ENCODE data around the gene IPO13. TPM values are rescaled to one million over a fixed set of nuclear protein-coding genes. Genes with fewer than 3 reads are reported as not detected.

Gene IPO13
- total RNA-seq, 2 experiments from 2014 or later, result 24.1 to 24.4 TPM

- DNase-seq (peak; percentile 77), ATAC-seq (ENCODE audit: low read depth) (peak; percentile 48)
- Mint-ChIP-seq H3K27me3 (peaks cover 20% of the 10 kb centered on the region), H3K4me1 (peaks cover 10% of the 10 kb centered on the region), H3K9me3 (no peaks in the 10 kb centered on the region), H3K36me3 (no peaks in the 10 kb centered on the region), H3K27ac (no peak overlapping the region), H3K4me3 (peak overlapping the region; percentile 42)
- POLR2A ChIA-PET, result interaction anchor here (1.2 to 1.8 kb wide), 4 partner anchors 12 to 171 kb away, joined by 5 to 10 read pairs (median 8); partner anchors contain the start of gene IPO13
Measured at GRCh38 chr1:43934101-43934985, 12.4 kb upstream of the IPO13 start.

GRCh38 chr1:43934986-43935324 is 11.8 kb upstream of the IPO13 start:
- peaks cover 10% of the 10 kb centered on the region for H3K4me1 Mint-ChIP-seq
- no peak for DNase-seq
- H3K27me3 Mint-ChIP-seq, result peaks cover 20% of the 10 kb centered on the region
- POLR2A ChIA-PET, result interaction anchor here (1.2 to 1.8 kb wide), 4 partner anchors 12 to 171 kb away, joined by 5 to 10 read pairs (median 8); partner anchors contain the start of gene IPO13
- peaks cover 2% of the 10 kb centered on the region for H3K36me3 Mint-ChIP-seq
- no peak for ATAC-seq (ENCODE audit: low read depth)
- no peak overlapping the region for H3K27ac Mint-ChIP-seq
- H3K9me3 Mint-ChIP-seq, result no peaks in the 10 kb centered on the region
- no peak overlapping the region for H3K4me3 Mint-ChIP-seq

GRCh38 chr1:43935711-43936427 is 10.9 kb upstream of the IPO13 start:
- peak overlapping the region; percentile 28 for H3K4me3 Mint-ChIP-seq
- H3K9me3 Mint-ChIP-seq, result no peaks in the 10 kb centered on the region
- DNase-seq (no peak), ATAC-seq (ENCODE audit: low read depth) (no peak)
- peaks cover 20% of the 10 kb centered on the region for H3K27me3 Mint-ChIP-seq
- POLR2A ChIA-PET, result interaction anchor here (1.4 to 1.5 kb wide), 2 partner anchors 10 to 11 kb away, joined by 8 to 10 read pairs; partner anchors contain the start of gene IPO13
- peaks cover 10% of the 10 kb centered on the region for H3K4me1 Mint-ChIP-seq
- no peak overlapping the region for H3K27ac Mint-ChIP-seq
- H3K36me3 Mint-ChIP-seq, result peaks cover 2% of the 10 kb centered on the region

- peaks cover 2% of the 10 kb centered on the region for H3K36me3 Mint-ChIP-seq
- H3K27me3 Mint-ChIP-seq, result peaks cover 20% of the 10 kb centered on the region
- no peaks in the 10 kb centered on the region for H3K9me3 Mint-ChIP-seq
- H3K27ac Mint-ChIP-seq, result no peak overlapping the region
- ATAC-seq (ENCODE audit: low read depth) (peak; percentile 61), DNase-seq (peak; percentile 67)
- peaks cover 10% of the 10 kb centered on the region for H3K4me1 Mint-ChIP-seq
- POLR2A ChIA-PET, result interaction anchor here (1.4 kb wide), 1 partner anchor 9 kb away, joined by 8 read pairs; the partner anchor contains the start of gene IPO13
- peak overlapping the region; percentile 70 for H3K4me3 Mint-ChIP-seq
Measured at GRCh38 chr1:43936431-43937151, 10.2 kb upstream of the IPO13 start.

- POLR2A ChIA-PET, result interaction anchor here (1.4 kb wide), 1 partner anchor 8 kb away, joined by 8 read pairs; the partner anchor contains the start of gene IPO13
- H3K4me1 Mint-ChIP-seq, result peaks cover 10% of the 10 kb centered on the region
- no peak overlapping the region for H3K4me3 Mint-ChIP-seq
- H3K27ac Mint-ChIP-seq, result no peak overlapping the region
- DNase-seq (no peak), ATAC-seq (ENCODE audit: low read depth) (no peak)
- H3K9me3 Mint-ChIP-seq, result no peaks in the 10 kb centered on the region
- peaks cover 2% of the 10 kb centered on the region for H3K36me3 Mint-ChIP-seq
- H3K27me3 Mint-ChIP-seq, result peaks cover 20% of the 10 kb centered on the region
Measured at GRCh38 chr1:43937179-43937865, 9.4 kb upstream of the IPO13 start.

- POLR2A ChIA-PET, result no interaction called here
- Mint-ChIP-seq H3K36me3 (peaks cover 2% of the 10 kb centered on the region), H3K27ac (no peak overlapping the region), H3K27me3 (peaks cover 10% of the 10 kb centered on the region), H3K9me3 (no peaks in the 10 kb centered on the region), H3K4me1 (peaks cover 11% of the 10 kb centered on the region), H3K4me3 (no peak overlapping the region)
- ATAC-seq (ENCODE audit: low read depth) (no peak), DNase-seq (no peak)
Measured at GRCh38 chr1:43938383-43938782, 8.4 kb upstream of the IPO13 start.

- no peak for DNase-seq
- H3K36me3 Mint-ChIP-seq, result peaks cover 2% of the 10 kb centered on the region
- no peak overlapping the region for H3K4me3 Mint-ChIP-seq
- H3K27ac Mint-ChIP-seq, result no peak overlapping the region
- H3K4me1 Mint-ChIP-seq, result peaks cover 9% of the 10 kb centered on the region
- no peak for ATAC-seq (ENCODE audit: low read depth)
- POLR2A ChIA-PET, result no interaction called here
- H3K27me3 Mint-ChIP-seq, result peaks cover 8% of the 10 kb centered on the region
- no peaks in the 10 kb centered on the region for H3K9me3 Mint-ChIP-seq
Measured at GRCh38 chr1:43938892-43939587, 7.7 kb upstream of the IPO13 start.

GRCh38 chr1:43942411-43942810 is 4.3 kb upstream of the IPO13 start:
- POLR2A ChIA-PET, result no interaction called here
- peaks cover 3% of the 10 kb centered on the region for H3K36me3 Mint-ChIP-seq
- ATAC-seq (ENCODE audit: low read depth) (no peak), DNase-seq (no peak)
- no peak overlapping the region for H3K4me3 Mint-ChIP-seq
- no peaks in the 10 kb centered on the region for H3K27me3 Mint-ChIP-seq
- peaks cover 17% of the 10 kb centered on the region for H3K4me1 Mint-ChIP-seq
- no peaks in the 10 kb centered on the region for H3K9me3 Mint-ChIP-seq
- no peak overlapping the region for H3K27ac Mint-ChIP-seq

GRCh38 chr1:43944860-43945259 is 1.9 kb upstream of the IPO13 start:
- peak overlapping the region; percentile 93 for H3K4me3 Mint-ChIP-seq
- ATAC-seq (ENCODE audit: low read depth), result no peak
- H3K36me3 Mint-ChIP-seq, result peaks cover 1% of the 10 kb centered on the region
- H3K27me3 Mint-ChIP-seq, result no peaks in the 10 kb centered on the region
- H3K9me3 Mint-ChIP-seq, result no peaks in the 10 kb centered on the region
- no peak overlapping the region for H3K27ac Mint-ChIP-seq
- H3K4me1 Mint-ChIP-seq, result peaks cover 29% of the 10 kb centered on the region
- no peak for DNase-seq
- POLR2A ChIA-PET, result interaction anchor here (2.7 kb wide), 1 partner anchor 8 kb away, joined by 8 read pairs; no protein-coding TSS in a partner anchor

- no peak for DNase-seq
- Mint-ChIP-seq H3K27ac (peak overlapping the region; percentile 90), H3K4me3 (peak overlapping the region; percentile 93), H3K4me1 (peaks cover 29% of the 10 kb centered on the region), H3K9me3 (no peaks in the 10 kb centered on the region), H3K36me3 (peaks cover 4% of the 10 kb centered on the region), H3K27me3 (no peaks in the 10 kb centered on the region)
- POLR2A ChIA-PET, result interaction anchor here (1.0 to 3.5 kb wide), 5 partner anchors 9 to 29 kb away, joined by 3 to 23 read pairs (median 10); partner anchors contain the start of genes ATP6V0B and DPH2
- ATAC-seq (ENCODE audit: low read depth), result no peak
Measured at GRCh38 chr1:43945674-43946235, 995 bp upstream of the IPO13 start.

- ATAC-seq (ENCODE audit: low read depth), result peak; percentile 15
- peak overlapping the region; percentile 90 for H3K27ac Mint-ChIP-seq
Measured at GRCh38 chr1:43947061-43947873, 517 bp downstream of the IPO13 start.

More at GRCh38 chr1:43947061-43947873, 517 bp downstream of the IPO13 start:
- no peak for DNase-seq
- Mint-ChIP-seq H3K9me3 (no peaks in the 10 kb centered on the region), H3K27me3 (no peaks in the 10 kb centered on the region), H3K4me3 (peak overlapping the region; percentile 93), H3K4me1 (peaks cover 29% of the 10 kb centered on the region), H3K36me3 (peaks cover 4% of the 10 kb centered on the region)
- POLR2A ChIA-PET, result interaction anchor here (0.5 to 3.5 kb wide), 6 partner anchors 11 to 248 kb away, joined by 3 to 23 read pairs (median 9); partner anchors contain the start of genes ATP6V0B, DPH2 and ST3GAL3
